Duodenal mucosa (tissue), 2 donors: Measurements from ENCODE around the gene MTHFD2L.
"Not testable (repeated sequence)": the region's sequence is repeated elsewhere in the genome, so short reads cannot be mapped to it uniquely, and the experiment has no call there.

Experiments
- H3K27ac ChIP-seq: one replicate; pipeline ENCODE4 v1.7.0; 2013; ENCODE audit warnings: low read depth, low read length
- H3K27me3 ChIP-seq, 2 donors: one replicate each; pipeline ENCODE4 v1.7.0; 2013; ENCODE audit warnings: low read length in 2 of 2, control low read depth in 1 of 2; ENCODE audit not compliant: insufficient read depth in 2 of 2, control insufficient read depth in 1 of 2
- H3K36me3 ChIP-seq, 2 donors: one replicate each; pipeline ENCODE4 v1.7.0; 2013; ENCODE audit warnings: low read length in 2 of 2, control low read depth in 1 of 2; ENCODE audit not compliant: insufficient read depth in 2 of 2, control insufficient read depth in 1 of 2
- H3K4me1 ChIP-seq, 2 donors: one replicate each; pipeline ENCODE4 v1.7.0; 2013; ENCODE audit warnings: low read length in 2 of 2, control low read depth in 1 of 2; ENCODE audit not compliant: insufficient read depth in 2 of 2, control insufficient read depth in 1 of 2
- H3K4me3 ChIP-seq, 2 donors: one replicate each; pipeline ENCODE4 v1.7.0; 2013; ENCODE audit warnings: low read length in 2 of 2, low read depth in 1 of 2
- H3K9ac ChIP-seq, 2 donors: one replicate each; pipeline ENCODE4 v1.7.0; 2013; ENCODE audit warnings: low read length in 2 of 2, low read depth in 1 of 2
- H3K9me3 ChIP-seq, 2 donors: one replicate each; pipeline ENCODE4 v1.7.0; 2013; ENCODE audit warnings: low read length in 2 of 2, control low read depth in 1 of 2; ENCODE audit not compliant: control insufficient read depth in 1 of 2

Gene MTHFD2L

DNA sequence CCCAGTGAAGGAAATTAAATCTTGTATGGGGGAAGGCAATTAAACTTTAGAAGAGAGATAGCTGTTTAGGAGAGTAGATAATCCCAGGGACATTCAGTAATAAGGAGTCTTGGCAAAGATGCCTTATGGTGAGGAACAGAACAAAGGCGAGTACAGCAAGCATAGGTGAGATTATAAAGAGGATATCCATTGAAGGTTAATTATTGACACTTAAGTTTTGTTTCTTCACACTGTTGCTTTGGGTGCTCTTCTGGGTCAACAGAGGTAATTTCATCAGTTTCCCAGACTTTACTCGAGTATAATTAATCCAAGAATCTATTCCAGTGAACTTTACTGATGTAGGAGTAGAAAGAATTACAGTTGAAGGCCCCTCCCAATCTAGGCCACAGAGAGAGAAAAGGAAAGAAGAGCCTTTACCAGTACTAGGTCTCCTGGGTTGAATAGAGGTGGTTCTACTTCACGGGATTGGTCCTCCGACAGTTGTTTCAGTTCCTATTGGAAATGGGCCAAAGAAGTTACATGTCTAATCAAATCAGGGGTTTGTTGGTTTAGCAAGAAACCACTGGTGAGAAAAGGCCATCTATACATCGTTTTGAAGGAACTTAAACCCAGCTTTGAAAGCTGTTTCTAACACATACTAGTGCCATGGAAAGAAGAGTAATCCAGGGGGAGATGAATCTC is 177.6 kb downstream of the MTHFD2L start:
- no peaks in the 10 kb centered on the region for H3K9me3 ChIP-seq
- H3K27me3 ChIP-seq: no peaks in the 10 kb centered on the region
- no peaks in the 10 kb centered on the region for H3K4me1 ChIP-seq
- no peak overlapping the region for H3K9ac ChIP-seq
- H3K4me3 ChIP-seq: no peak overlapping the region
- H3K27ac ChIP-seq: no peak overlapping the region
- no peaks in the 10 kb centered on the region for H3K36me3 ChIP-seq

DNA sequence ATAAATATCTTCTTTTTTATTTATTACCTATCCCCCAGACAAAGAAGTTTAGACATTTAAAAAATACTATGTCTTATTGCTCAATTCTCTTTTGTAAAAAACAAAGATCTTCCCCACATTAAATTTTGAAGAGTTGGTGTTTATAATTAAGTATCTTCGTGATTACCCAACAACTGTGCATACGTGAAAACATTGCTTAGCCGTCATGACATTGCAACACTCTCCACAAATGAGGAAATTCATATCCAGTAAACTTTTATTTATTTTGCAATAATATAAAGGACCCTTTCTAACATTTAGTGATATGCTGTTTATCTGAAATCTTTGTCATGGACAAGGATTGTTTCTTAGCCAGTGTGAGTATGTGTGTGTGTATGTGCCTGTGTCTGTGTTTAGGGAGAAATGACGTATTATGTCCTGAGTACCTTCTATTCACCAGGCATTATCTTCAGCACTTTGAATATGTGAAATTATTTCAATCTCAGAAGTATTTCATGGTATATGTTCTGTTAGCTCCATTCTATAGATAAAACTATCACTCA is 180.9 kb downstream of the MTHFD2L start:
- no peak overlapping the region for H3K4me3 ChIP-seq
- H3K9ac ChIP-seq: no peak overlapping the region
- no peaks in the 10 kb centered on the region for H3K4me1 ChIP-seq
- H3K36me3 ChIP-seq: no peaks in the 10 kb centered on the region
- no peaks in the 10 kb centered on the region for H3K27me3 ChIP-seq
- H3K27ac ChIP-seq: no peak overlapping the region
- H3K9me3 ChIP-seq: peaks cover 2 to 4% of the 10 kb centered on the region in 2 donors

GRCh38 chr4:74339501-74339900 is 181.6 kb downstream of the MTHFD2L start:
- peaks cover 7 to 11% of the 10 kb centered on the region in 2 donors for H3K9me3 ChIP-seq
- no peak overlapping the region for H3K9ac ChIP-seq
- H3K4me1 ChIP-seq: no peaks in the 10 kb centered on the region
- no peak overlapping the region for H3K27ac ChIP-seq
- no peak overlapping the region for H3K4me3 ChIP-seq
- H3K36me3 ChIP-seq: no peaks in the 10 kb centered on the region
- no peaks in the 10 kb centered on the region for H3K27me3 ChIP-seq

GRCh38 chr4:74340421-74340820 is 182.5 kb downstream of the MTHFD2L start:
- H3K9ac ChIP-seq, H3K27ac ChIP-seq, H3K36me3 ChIP-seq, H3K4me1 ChIP-seq, H3K27me3 ChIP-seq, H3K4me3 ChIP-seq: not testable (repeated sequence)
- peaks cover 7 to 12% of the 10 kb centered on the region in 2 donors for H3K9me3 ChIP-seq

- Histone ChIP-seq H3K4me3 (no peak overlapping the region), H3K9me3 (peaks cover 7 to 12% of the 10 kb centered on the region in 2 donors), H3K9ac (no peak overlapping the region)
Measured at GRCh38 chr4:74344031-74344430, 186.1 kb downstream of the MTHFD2L start.

More at GRCh38 chr4:74344031-74344430, 186.1 kb downstream of the MTHFD2L start:
- no peaks in the 10 kb centered on the region for H3K4me1 ChIP-seq
- H3K27ac ChIP-seq: no peak overlapping the region
- no peaks in the 10 kb centered on the region for H3K27me3 ChIP-seq
- no peaks in the 10 kb centered on the region for H3K36me3 ChIP-seq
